ENCODE measurements around the gene RMDN2. TPM values are rescaled to one million over a fixed set of nuclear protein-coding genes. Genes with fewer than 3 reads are reported as not detected.

Gene RMDN2
- polyA plus RNA-seq, 3 donors: 7.0 to 14.3 (median 10.7) TPM

DNA sequence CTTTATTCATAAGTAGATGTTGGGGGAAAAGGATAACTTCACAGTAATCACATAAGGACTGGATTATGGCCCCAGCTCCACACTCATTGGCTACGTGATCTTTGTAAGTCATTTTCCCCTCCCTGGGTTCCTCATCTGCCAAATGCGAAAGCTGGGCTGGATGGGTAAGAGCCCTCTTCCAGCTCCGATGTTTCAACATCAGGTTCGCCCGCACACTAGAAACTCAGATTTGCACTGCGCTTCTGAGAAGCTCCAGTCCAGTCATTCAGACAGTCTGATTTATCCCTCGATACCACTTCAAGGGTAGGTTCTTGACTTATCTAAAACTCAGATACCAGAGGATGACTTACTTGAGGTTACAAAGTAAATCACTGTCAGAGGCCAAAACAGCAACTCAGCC lies 31.0 kb upstream of the RMDN2 start:
- peak overlapping the region in 2 of 7 donors; percentile 80 to 82 for H3K27ac Mint-ChIP-seq
- H2AFZ ChIP-seq (ENCODE audit: insufficient read depth, low read depth, low read length, poor library complexity, severe bottlenecking): no peak overlapping the region
- H3K36me3 ChIP-seq (replicated peaks in 1 of 2; ENCODE audit: control insufficient read depth in 1 of 2, insufficient read depth in 2 of 2, low read length in 2 of 2): no peaks in the 10 kb centered on the region
- no peaks in the 10 kb centered on the region for H3K27me3 ChIP-seq (ENCODE audit: control insufficient read depth in 2 of 2, insufficient read depth in 2 of 2, low read length in 2 of 2)
- no peaks in the 10 kb centered on the region for H3K79me2 ChIP-seq (ENCODE audit: insufficient read depth, low read length)
- intact Hi-C loops (cut with micrococcal nuclease): loop anchor here (10.0 kb wide), 1 partner anchor 381 kb away; no protein-coding TSS in a partner anchor
- H3K9me3 Mint-ChIP-seq: peaks cover 0 to 2% (median 0%) of the 10 kb centered on the region in 7 donors
- H3K36me3 Mint-ChIP-seq: no peaks in the 10 kb centered on the region
- H3K27me3 Mint-ChIP-seq (ENCODE audit: low read depth in 3 of 3): peaks cover 0 to 5% (median 0%) of the 10 kb centered on the region in 3 donors
- DNase-seq: peak; percentile 33 to 40 (median 38)
- no peaks in the 10 kb centered on the region for H4K20me1 ChIP-seq (ENCODE audit: insufficient read depth, low read length)
- 63% methylated on average over 3 of the region's 7 CpGs for whole genome bisulfite sequencing (ENCODE audit: insufficient coverage)
- H3K9ac ChIP-seq (ENCODE audit: insufficient read depth, low read length, poor library complexity, severe bottlenecking): no peak overlapping the region
- peaks cover 67 to 69% of the 10 kb centered on the region in 2 donors for H3K4me1 ChIP-seq (ENCODE audit: control insufficient read depth in 1 of 2, insufficient read depth in 2 of 2, low read length in 2 of 2)
- TF ChIP-seq, protein P1, sequence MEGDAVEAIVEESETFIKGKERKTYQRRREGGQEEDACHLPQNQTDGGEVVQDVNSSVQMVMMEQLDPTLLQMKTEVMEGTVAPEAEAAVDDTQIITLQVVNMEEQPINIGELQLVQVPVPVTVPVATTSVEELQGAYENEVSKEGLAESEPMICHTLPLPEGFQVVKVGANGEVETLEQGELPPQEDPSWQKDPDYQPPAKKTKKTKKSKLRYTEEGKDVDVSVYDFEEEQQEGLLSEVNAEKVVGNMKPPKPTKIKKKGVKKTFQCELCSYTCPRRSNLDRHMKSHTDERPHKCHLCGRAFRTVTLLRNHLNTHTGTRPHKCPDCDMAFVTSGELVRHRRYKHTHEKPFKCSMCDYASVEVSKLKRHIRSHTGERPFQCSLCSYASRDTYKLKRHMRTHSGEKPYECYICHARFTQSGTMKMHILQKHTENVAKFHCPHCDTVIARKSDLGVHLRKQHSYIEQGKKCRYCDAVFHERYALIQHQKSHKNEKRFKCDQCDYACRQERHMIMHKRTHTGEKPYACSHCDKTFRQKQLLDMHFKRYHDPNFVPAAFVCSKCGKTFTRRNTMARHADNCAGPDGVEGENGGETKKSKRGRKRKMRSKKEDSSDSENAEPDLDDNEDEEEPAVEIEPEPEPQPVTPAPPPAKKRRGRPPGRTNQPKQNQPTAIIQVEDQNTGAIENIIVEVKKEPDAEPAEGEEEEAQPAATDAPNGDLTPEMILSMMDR (IDR thresholded peaks at IDR 0.05): no peak
- H3K4me3 ChIP-seq (replicated peaks in 1 of 3; ENCODE audit: low read depth in 2 of 3, low read length in 3 of 3): peak overlapping the region in 1 of 3 experiments; percentile 63
- H3K4me3 Mint-ChIP-seq: no peak overlapping the region
- peaks cover 66% of the 10 kb centered on the region for H3K4me1 Mint-ChIP-seq
- peak overlapping the region in 1 of 2 donors; percentile 72 for H3K27ac ChIP-seq (ENCODE audit: low read depth in 1 of 2, low read length in 2 of 2)
- no peaks in the 10 kb centered on the region for H3K9me3 ChIP-seq (replicated peaks in 1 of 2; ENCODE audit: control insufficient read depth in 1 of 2, insufficient read depth in 1 of 2, low read length in 2 of 2)
- peak overlapping the region; percentile 28 for H3K4me2 ChIP-seq (replicated peaks; ENCODE audit: extremely low read depth, low read length, poor library complexity, severe bottlenecking)

DNA sequence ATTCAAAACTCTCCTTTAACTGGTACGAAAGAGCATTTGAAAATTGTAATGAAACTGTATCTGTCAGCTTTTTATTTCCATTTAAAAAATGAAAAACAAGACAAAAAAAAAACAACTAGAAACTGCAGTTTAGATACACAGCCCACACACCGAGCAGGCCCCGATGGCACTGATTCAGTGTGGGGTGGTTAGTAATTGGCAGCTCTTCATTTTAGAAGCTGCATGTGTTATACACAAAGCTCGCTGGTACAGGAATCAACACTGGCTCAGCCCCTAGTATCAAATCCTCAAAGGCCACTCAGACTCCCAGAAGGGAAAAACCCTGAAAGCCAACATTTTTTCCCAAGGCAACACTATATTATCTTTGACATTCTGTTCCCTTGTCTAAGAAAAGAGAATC lies 30.5 kb upstream of the RMDN2 start:
- Mint-ChIP-seq H3K27ac (no peak overlapping the region), H3K4me1 (peaks cover 62% of the 10 kb centered on the region), H3K9me3 (peaks cover 0 to 2% (median 0%) of the 10 kb centered on the region in 7 donors), H3K27me3 (ENCODE audit: low read depth in 3 of 3) (peaks cover 0 to 5% (median 0%) of the 10 kb centered on the region in 3 donors), H3K4me3 (no peak overlapping the region), H3K36me3 (no peaks in the 10 kb centered on the region)
- Histone ChIP-seq H3K4me1 (ENCODE audit: control insufficient read depth in 1 of 2, insufficient read depth in 2 of 2, low read length in 2 of 2) (peaks cover 64% of the 10 kb centered on the region in 2 donors), H3K4me2 (replicated peaks; ENCODE audit: extremely low read depth, low read length, poor library complexity, severe bottlenecking) (no peak overlapping the region), H3K9ac (ENCODE audit: insufficient read depth, low read length, poor library complexity, severe bottlenecking) (no peak overlapping the region), H4K20me1 (ENCODE audit: insufficient read depth, low read length) (no peaks in the 10 kb centered on the region), H2AFZ (ENCODE audit: insufficient read depth, low read depth, low read length, poor library complexity, severe bottlenecking) (no peak overlapping the region), H3K36me3 (replicated peaks in 1 of 2; ENCODE audit: control insufficient read depth in 1 of 2, insufficient read depth in 2 of 2, low read length in 2 of 2) (no peaks in the 10 kb centered on the region), H3K79me2 (ENCODE audit: insufficient read depth, low read length) (no peaks in the 10 kb centered on the region), H3K4me3 (replicated peaks in 1 of 3; ENCODE audit: low read depth in 2 of 3, low read length in 3 of 3) (peak overlapping the region in 1 of 3 experiments; percentile 63), H3K9me3 (replicated peaks in 1 of 2; ENCODE audit: control insufficient read depth in 1 of 2, insufficient read depth in 1 of 2, low read length in 2 of 2) (no peaks in the 10 kb centered on the region), H3K27ac (ENCODE audit: low read depth in 1 of 2, low read length in 2 of 2) (no peak overlapping the region), H3K27me3 (ENCODE audit: control insufficient read depth in 2 of 2, insufficient read depth in 2 of 2, low read length in 2 of 2) (no peaks in the 10 kb centered on the region)
- intact Hi-C loops (cut with micrococcal nuclease): loop anchor here (10.0 kb wide), 1 partner anchor 380 kb away; no protein-coding TSS in a partner anchor
- no peak for DNase-seq
- TF ChIP-seq, protein P1 (IDR thresholded peaks at IDR 0.05): no peak
- WGBS (ENCODE audit: insufficient coverage): no CpG with 5 or more reads among the region's 4 CpGs

All from CD14-positive monocyte (primary cell).